HG03060 (cell line): Measurements from ENCODE around the gene ITPKB.
"Not testable (repeated sequence)": the region's sequence is repeated elsewhere in the genome, so short reads cannot be mapped to it uniquely, and the experiment has no call there.

Experiments
- ATAC-seq: cut with Tn5 transposase; IDR thresholded peaks from one replicate; pipeline ENCODE4 v1.9.1; 2021; ENCODE audit warnings: low read depth, moderate number of reproducible peaks; ENCODE audit not compliant: unreplicated experiment

ITPKB gene

GRCh38 chr1:226629896-226630550, 109.1 kb downstream of the ITPKB start:
- ATAC-seq, result no peak

GRCh38 chr1:226629210-226629895, 109.7 kb downstream of the ITPKB start:
- no peak for ATAC-seq

DNA sequence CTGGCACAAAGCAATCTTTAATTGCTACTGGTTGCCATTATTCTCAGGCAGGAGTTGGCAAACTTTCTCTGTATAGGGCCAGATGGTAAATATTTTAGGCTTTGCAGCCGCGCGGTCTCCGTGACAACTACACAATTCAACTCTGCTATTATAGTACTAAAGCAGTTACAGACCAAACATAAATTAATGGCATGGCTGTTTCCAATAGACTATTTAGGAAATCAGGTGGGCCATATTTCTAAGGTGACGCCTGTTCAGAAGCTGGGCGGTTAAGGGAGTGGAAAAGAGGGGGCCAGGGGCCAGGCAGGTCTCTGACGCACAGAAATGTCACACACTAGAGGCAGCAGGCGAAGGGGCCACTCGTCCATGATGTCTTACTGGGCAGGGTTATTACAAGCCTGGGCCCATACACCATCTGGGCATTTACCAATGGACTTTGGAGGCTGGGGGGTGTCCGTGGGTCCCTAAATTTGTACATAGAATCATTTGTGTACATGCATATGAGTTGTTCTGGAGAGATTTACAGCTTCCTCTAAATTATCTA, 110.4 kb downstream of the ITPKB start:
- no peak for ATAC-seq

- ATAC-seq, result no peak
These were observed 111.0 kb downstream of the ITPKB start for GRCh38 chr1:226627924-226628611.

- no peak for ATAC-seq
These were observed 111.9 kb downstream of the ITPKB start for GRCh38 chr1:226627050-226627755.

DNA sequence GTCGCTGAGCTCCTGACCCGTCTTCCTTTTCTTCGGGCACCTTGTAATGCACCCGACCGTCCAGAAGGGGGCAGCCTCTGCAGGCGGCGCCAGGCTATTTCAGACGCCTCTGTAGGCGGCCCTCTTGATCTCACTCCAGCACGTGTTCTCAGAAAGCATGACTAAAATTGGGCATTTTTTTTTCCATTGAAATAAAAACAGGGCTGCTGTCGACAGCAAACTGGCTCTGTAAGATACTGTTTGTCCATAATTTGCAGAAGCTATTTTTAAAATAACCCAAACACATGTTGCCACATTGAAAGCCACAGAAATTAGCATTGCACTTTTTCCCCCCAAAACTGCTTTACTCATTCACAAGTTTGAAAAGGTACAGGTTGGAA, 112.5 kb downstream of the ITPKB start:
- ATAC-seq, result no peak

- ATAC-seq, result no peak
These were observed 113.1 kb downstream of the ITPKB start for GRCh38 chr1:226625832-226626576.

DNA sequence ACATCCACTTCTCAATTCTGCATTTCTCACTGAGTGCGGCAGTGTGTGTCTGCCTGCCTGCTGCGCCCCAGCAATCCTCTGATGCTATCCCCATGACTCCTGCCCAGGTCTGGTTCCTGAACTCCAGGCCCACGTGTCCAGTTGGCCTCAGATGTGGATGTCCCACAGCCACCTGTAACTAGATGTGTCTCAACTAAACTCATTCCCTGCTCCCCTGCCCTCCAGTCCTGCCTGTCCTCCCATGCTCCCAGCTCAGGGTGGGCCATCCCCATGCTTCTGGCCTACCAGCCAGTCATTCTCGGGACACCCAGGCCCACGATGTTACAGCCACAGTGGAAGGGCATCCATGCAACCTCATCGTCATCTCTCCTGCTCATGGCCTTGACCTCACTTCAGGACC, 113.8 kb downstream of the ITPKB start:
- ATAC-seq, result no peak

GRCh38 chr1:226624526-226624925, 114.6 kb downstream of the ITPKB start:
- ATAC-seq, result no peak

DNA sequence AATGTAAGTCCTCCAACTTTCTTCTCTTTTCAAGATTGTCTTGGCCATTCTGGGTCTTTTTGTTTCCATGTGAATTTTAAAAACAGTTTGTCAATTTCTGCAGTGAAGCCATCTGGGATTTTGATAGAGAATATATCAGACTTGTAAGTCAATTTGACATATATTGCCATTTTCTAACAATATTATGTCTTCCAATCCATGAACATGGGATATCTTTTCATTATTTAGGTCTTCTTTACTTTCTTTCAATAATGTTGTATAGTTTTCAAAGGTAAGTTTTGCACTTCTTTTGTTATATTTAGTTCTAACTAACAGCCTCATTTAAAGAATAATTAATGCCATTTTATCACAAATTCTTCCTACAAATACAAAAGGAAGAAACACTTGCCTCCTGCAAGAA, 117.1 kb downstream of the ITPKB start:
- no peak for ATAC-seq

- no peak for ATAC-seq
These were observed 120.1 kb downstream of the ITPKB start for GRCh38 chr1:226619031-226619430.

- ATAC-seq, result no peak
These were observed 120.7 kb downstream of the ITPKB start for GRCh38 chr1:226618380-226618779.

GRCh38 chr1:226617719-226618118, 121.4 kb downstream of the ITPKB start:
- ATAC-seq, result not testable (repeated sequence)

- no peak for ATAC-seq
These were observed 122.0 kb downstream of the ITPKB start for GRCh38 chr1:226617109-226617508.

GRCh38 chr1:226616636-226617035, 122.4 kb downstream of the ITPKB start:
- no peak for ATAC-seq

DNA sequence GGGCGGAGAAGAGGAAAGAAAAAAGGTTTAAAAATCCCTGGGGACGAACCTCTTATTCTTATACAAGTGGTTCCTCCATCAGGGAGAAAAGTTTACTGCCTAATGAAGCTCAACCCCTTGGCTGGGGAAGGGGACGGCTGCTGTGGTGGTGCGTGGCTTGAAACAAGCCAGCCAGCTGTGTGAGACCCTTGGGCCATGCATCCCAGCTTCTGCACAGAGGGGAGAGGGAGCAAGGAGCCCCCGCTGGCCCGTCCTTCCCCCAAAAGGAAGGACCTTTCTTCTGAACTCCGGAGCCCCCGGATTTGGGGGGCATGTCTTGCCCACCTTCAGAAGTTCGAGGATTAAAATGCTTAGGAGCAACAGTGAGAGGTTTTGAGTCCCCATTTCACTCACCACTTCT, 123.2 kb downstream of the ITPKB start:
- ATAC-seq, result no peak

DNA sequence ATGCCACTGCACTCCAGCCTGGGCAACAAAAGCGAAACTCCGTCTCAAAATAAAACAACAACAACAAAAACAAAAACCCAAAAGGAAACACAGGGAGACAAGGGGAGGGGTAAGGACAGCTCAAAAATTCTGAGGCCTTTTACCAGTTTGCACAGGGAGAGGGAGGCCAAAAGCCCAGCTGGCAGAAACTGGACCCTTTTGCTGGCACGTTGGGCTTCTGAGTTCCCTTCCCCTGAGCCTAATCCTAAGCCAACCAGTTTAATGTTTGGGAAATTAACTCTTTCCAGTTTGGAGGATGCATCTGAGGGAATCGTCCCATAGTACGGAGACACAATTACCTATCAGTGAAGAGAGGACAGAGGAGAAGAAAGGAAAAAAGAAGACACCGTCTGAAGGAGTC, 127.1 kb downstream of the ITPKB start:
- ATAC-seq, result not testable (repeated sequence)

- no peak for ATAC-seq
These were observed 127.8 kb downstream of the ITPKB start for GRCh38 chr1:226611301-226611700.

GRCh38 chr1:226610671-226611070, 128.4 kb downstream of the ITPKB start:
- ATAC-seq, result no peak

DNA sequence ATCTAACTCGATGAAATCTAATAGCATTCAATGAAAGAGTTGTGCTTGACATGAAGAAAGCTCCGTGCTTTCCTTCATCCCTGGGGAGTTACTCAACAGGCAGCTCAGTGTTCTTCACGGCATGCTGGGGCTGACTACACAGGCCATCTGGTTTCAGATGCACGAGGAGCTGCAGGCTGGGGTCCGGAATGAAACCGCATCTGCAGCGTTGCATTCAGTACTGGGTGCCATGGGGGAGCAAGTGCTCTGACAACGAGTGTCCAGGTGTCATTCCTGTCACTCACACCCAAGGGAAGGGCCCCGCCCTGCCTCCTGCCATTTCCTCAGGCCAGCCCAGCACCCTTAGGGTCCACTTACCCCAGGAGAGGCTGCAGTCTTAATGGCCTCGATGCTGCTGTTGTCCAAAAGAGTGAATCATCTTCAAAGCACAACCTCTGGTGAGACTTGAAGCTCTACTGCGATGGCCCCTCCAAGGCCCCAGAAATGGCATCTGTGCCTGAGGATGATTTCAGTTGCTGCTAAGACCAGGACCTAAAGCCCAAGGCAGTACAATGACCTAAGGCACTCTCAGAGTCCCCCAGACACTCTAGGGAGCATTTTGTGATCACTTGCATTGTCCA, 129.1 kb downstream of the ITPKB start:
- no peak for ATAC-seq
